Glutamatergic neuron (in vitro differentiated cells): ENCODE measurements around the gene LRRIQ4. TPM values are rescaled to one million over a fixed set of nuclear protein-coding genes. Genes with fewer than 3 reads are reported as not detected.
A peak's percentile ranks its signal among the peaks of the same experiment; 100 is the strongest.

Experiments used
- DNase-seq: peaks from one replicate; pipeline ENCODE4 v3.0.0; 2022
- H3K27ac Mint-ChIP-seq: one replicate; pipeline ENCODE4 v1.8.0; 2020; ENCODE audit warnings: mild to moderate bottlenecking, mixed read lengths, inconsistent platforms; ENCODE audit not compliant: unreplicated experiment
- H3K27me3 Mint-ChIP-seq: one replicate; pipeline ENCODE4 v1.8.0; 2020; ENCODE audit warnings: mild to moderate bottlenecking, moderate library complexity, mixed read lengths, inconsistent platforms; ENCODE audit not compliant: unreplicated experiment
- H3K36me3 Mint-ChIP-seq: one replicate; pipeline ENCODE4 v1.8.0; 2020; ENCODE audit warnings: mild to moderate bottlenecking, mixed read lengths, inconsistent platforms; ENCODE audit not compliant: unreplicated experiment
- H3K4me1 Mint-ChIP-seq: one replicate; pipeline ENCODE4 v1.8.0; 2020; ENCODE audit warnings: mild to moderate bottlenecking, low read depth, mixed read lengths, inconsistent platforms; ENCODE audit not compliant: unreplicated experiment
- H3K4me3 Mint-ChIP-seq: one replicate; pipeline ENCODE4 v1.8.0; 2020; ENCODE audit warnings: mild to moderate bottlenecking, mixed read lengths, inconsistent platforms; ENCODE audit not compliant: unreplicated experiment
- H3K9me3 Mint-ChIP-seq: one replicate; pipeline ENCODE4 v1.8.0; 2020; ENCODE audit warnings: mild to moderate bottlenecking, moderate library complexity, mixed read lengths, inconsistent platforms; ENCODE audit not compliant: unreplicated experiment
- CTCF ChIP-seq: fragments of 200-600 bp; sonication (generic); IDR thresholded peaks from one replicate; pipeline ENCODE4 v1.5.0; 2021; ENCODE audit not compliant: partially characterized antibody, unreplicated experiment
- total RNA-seq: library from RNA; stranded (reverse); fragmentation: NEBNext Ultra II Directional; extraction: Animal tissue kit (Norgen Biotek cat#: 25700); gene quantifications from one replicate; pipeline ENCODE4 v1.2.1, GENCODE V29; 2021; ENCODE audit not compliant: unreplicated experiment

Gene LRRIQ4
- total RNA-seq, 1 donor from 2014 or later: 0.29 TPM

GRCh38 chr3:169804681-169805080 lies 8.0 kb upstream of the LRRIQ4 start:
- H3K4me1 Mint-ChIP-seq: no peaks in the 10 kb centered on the region
- H3K36me3 Mint-ChIP-seq: no peaks in the 10 kb centered on the region
- H3K9me3 Mint-ChIP-seq: no peaks in the 10 kb centered on the region
- no peak overlapping the region for H3K4me3 Mint-ChIP-seq
- TF ChIP-seq CTCF: no peak
- H3K27me3 Mint-ChIP-seq: no peaks in the 10 kb centered on the region
- no peak for DNase-seq
- no peak overlapping the region for H3K27ac Mint-ChIP-seq

- H3K4me3 Mint-ChIP-seq: no peak overlapping the region
- no peak overlapping the region for H3K27ac Mint-ChIP-seq
- H3K9me3 Mint-ChIP-seq: peaks cover 9% of the 10 kb centered on the region
- TF ChIP-seq CTCF: no peak
- DNase-seq: no peak
- H3K27me3 Mint-ChIP-seq: peaks cover 6% of the 10 kb centered on the region
- no peaks in the 10 kb centered on the region for H3K36me3 Mint-ChIP-seq
- H3K4me1 Mint-ChIP-seq: peaks cover 13% of the 10 kb centered on the region
Observed at GRCh38 chr3:169809230-169809795, 3.4 kb upstream of the LRRIQ4 start.

- Mint-ChIP-seq H3K9me3 (peaks cover 9% of the 10 kb centered on the region), H3K27me3 (peaks cover 6% of the 10 kb centered on the region), H3K4me3 (peak overlapping the region; percentile 88), H3K36me3 (peaks cover 5% of the 10 kb centered on the region), H3K4me1 (peaks cover 13% of the 10 kb centered on the region), H3K27ac (peak overlapping the region; percentile 89)
- TF ChIP-seq CTCF: no peak
- no peak for DNase-seq
Observed at GRCh38 chr3:169811631-169812331, 889 bp upstream of the LRRIQ4 start.

GRCh38 chr3:169813278-169813677 lies 608 bp downstream of the LRRIQ4 start:
- peak overlapping the region; percentile 89 for H3K27ac Mint-ChIP-seq
- peak overlapping the region; percentile 88 for H3K4me3 Mint-ChIP-seq
- H3K9me3 Mint-ChIP-seq: peaks cover 9% of the 10 kb centered on the region
- peaks cover 13% of the 10 kb centered on the region for H3K4me1 Mint-ChIP-seq
- TF ChIP-seq CTCF: no peak
- no peak for DNase-seq
- H3K27me3 Mint-ChIP-seq: peaks cover 6% of the 10 kb centered on the region
- peaks cover 5% of the 10 kb centered on the region for H3K36me3 Mint-ChIP-seq
